GM19351 (cell line): ENCODE results near the gene MB21D2.
A peak's percentile ranks its signal among the peaks of the same experiment; 100 is the strongest.

Source experiments
- ATAC-seq: cut with Tn5 transposase; IDR thresholded peaks from one replicate; pipeline ENCODE4 v1.9.1; 2021; ENCODE audit warnings: mild to moderate bottlenecking, moderate library complexity; ENCODE audit not compliant: unreplicated experiment

The MB21D2 gene

DNA sequence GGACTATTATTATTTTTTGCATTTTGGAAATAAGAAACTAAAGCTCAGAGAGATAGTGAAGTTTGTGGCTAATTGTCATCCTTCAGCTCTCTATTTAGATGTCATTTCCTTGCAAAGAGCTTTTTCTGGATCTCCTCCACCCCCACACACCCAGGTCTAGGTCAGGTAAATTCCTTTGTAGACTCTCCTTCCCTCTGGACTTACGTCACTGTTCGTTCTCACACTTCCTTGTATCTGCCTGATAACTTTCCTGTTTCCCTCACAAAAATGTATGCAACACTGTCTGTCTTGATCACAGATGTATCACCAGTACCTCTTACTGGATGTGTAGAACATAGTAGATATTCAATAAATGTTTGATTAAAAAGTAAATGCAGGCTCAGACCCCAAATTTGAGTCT, 6.1 kb upstream of the MB21D2 start:
- ATAC-seq = no peak

DNA sequence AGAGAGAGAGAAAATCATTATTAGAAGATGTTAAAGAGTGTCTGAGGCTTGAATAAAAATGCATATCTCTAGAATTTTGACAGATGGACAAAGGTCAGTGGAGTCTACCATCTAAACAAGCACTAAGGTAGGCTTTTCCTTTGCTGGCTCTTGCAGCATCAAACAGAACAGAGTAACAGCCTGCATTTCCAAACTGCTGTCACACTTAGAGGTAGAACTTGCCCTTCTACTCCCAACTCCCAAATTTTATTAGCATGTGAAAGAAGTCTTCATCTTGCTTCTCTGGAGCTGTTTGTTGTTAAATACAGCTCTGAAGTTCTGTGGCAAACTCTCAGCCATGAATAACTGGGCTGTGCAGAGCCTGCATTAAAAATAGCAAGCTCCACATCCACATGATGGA, 4.1 kb upstream of the MB21D2 start:
- ATAC-seq = no peak

DNA sequence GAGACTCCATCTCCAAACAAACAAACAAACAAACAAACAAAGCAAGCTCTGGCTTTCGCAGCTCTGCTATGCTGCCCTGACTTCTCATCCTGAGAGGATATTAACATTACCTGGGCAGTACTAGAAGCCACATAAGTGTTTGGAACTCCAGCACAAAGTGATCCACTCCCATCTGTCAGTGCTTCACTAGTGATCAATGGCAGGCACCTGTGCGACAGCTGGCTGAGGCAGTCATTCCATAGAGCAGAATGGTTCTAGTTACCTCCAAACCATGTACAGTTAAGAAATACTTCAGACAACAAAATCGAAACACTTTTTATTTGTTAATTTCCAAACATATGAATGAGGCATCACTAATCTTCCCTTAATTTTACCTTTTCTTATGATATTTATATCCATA, 2.8 kb upstream of the MB21D2 start:
- ATAC-seq = no peak

DNA sequence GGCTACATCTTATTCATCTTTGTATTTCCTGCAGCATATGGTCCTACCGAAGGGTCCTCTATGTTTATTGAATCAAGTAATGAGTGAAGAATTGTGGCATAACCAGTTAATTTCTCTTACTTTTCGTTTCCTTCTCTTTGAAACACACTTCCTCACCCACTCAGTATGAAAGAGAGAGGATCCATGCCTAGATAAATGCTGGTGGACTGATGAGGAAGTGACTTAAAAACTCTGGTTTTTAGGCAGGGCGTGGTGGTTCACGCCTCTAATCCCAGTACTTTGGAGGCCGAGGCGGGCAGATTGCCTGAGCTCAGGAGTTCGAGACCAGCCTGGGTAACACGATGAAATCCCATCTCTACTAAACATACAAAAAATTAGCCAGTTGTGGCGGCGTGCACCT, 2.2 kb upstream of the MB21D2 start:
- no peak for ATAC-seq

DNA sequence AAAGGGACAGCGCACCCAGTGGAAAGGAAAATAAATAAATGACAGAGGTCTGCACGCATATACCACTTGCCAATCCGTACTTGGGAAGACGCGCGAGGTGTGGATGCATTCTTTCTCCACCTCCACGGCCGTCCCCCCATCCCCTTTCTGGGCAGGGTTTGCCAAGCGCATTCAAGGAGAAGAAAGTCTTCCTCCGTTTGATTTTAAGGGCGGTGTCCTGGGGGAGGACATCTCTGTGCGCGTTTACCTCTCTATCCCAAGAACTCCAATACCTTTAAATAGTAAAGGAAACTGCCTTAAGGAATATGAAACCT, 576 bp upstream of the MB21D2 start:
- ATAC-seq = no peak

DNA sequence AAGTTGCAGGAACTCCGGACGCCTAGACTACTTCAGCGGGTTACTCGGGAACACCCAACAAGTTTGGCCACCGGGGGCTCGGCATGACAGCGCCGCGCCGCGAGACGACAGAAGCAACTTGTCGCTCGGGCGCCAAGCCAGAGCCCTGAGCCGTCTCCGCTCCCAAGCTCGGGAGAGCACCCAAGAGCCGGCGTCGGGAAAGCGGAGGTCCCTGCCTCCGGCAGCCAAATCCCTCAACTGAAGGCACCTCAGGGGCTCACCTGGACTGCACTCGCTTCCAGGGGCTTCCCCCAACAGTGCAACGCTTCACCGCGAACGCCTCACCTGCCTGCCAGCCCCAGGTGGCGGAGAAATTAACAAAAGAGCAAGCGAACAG, 640 bp downstream of the MB21D2 start:
- peak; percentile 26 for ATAC-seq

DNA sequence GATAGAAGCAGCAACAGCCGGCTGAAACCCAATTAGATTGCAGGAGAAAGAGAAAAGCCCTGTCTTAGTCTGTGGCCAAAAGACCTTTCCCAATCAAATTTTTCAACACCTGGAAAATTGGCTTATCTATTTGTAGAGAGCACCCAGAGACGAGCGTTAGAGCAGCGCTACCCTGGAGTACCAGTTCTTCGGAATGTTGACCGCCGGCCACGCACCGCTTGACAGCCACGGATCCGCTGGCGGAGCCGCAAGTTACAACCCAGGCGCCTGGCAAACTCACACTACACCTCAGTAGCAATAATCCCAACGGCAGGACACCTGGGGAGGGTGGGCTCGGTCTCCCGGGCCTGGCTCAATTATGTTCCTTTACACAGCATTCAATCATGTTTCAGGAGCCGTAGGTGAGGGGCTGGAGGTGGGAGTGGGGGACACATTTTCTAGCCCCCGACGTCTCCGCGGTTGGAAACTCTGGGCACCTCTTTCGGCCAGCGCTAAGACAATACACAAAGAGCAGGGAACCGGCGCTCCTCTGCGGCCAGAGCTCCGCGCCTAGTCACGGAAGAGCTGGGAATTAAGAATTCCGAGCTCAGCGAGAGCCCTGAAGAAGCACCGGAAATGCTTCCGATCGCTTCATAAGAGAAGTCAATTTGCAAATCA, 1.2 kb downstream of the MB21D2 start:
- no peak for ATAC-seq

DNA sequence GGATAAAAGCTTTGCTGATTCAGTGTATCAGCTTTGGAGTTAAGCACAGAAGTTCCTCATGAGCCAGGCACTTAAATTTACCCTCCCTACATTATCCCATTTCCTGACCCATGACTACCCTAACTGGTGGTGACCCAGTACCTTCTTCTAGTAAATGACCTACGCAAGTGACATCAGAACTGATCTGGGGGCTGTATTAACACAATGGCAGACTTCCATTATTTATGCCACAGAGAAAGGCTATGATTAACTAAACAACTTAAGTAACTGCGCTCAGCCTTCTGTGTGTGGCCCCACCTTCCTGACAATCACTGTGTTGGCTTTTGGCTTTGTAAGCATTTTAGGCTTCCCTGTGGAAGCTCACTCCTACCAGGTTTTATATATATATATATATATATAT, 1.9 kb downstream of the MB21D2 start:
- ATAC-seq = no peak

DNA sequence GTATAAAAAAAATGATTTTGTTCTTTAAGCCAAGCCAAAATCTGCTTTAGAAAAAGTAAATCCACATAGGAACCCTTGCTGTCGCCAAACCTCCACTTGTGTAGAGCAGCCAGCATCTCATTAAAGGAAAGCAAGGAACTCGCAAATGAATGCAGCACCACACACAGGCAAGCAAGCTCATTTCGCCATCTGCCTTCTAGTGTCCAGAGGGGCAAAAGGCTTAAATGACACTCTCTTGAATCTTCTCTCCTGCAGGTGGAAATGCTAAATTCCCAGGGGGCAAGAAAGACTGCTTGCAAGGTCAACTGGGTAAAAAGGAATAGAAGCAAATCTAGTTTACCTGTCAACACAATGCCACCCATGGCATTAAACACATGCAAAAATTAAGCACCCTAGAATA, 2.4 kb downstream of the MB21D2 start:
- ATAC-seq = peak; percentile 27

DNA sequence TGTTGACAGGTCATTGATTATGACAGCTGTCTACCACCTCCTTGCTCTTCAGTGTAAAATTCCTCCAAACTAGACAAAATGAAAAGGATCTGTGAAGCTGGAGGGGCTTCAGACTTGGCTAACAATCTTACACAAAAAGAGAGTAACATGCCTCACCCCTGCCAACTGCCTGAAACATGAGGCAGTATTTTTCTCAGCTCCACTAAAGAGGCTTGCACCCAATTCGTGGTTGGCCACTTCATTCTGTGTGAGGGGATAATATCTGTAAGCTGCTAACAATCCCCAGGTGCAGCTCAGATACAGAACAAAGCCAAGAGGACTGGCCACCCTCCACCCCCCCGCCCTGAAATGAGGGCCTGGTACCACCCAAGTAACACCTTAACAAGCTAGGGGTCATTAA, 2.8 kb downstream of the MB21D2 start:
- ATAC-seq = no peak

DNA sequence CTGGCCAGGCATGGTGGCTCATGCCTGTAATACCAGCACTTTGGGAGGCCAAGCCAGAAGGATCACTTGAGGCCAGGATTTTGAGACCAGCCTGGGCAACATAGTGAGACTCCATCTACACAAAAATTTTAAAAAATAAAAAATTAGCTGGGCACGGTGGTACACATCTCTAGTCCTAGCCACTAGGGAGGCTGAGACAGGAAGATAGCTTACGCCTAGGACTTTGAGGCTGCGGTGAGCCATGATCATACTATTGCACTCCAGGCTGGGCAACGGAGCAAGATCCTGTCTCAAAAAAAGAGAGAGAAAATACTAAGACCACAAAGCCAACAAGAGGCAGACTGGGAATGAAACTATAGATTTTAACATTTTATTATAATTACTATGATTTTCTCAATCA, 4.1 kb downstream of the MB21D2 start:
- ATAC-seq = no peak

DNA sequence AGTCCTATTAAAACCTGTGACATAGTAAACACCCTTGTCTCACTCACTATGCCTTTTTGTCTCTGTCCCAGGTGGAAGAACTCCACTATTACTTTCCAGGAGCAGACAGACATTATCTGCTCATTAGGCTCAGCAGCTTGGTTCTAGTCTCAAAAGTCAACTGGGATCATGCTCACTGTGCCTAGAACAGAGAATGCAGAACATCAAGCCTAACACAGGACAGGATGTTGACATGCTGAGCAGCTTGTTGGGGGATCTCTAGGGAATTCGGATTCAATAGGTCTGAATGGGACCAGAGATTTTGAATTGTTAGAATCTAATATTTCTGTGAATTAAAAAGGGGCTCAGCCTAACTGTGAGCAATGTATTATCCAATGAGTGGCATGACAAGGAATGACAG, 6.4 kb downstream of the MB21D2 start:
- ATAC-seq = no peak

DNA sequence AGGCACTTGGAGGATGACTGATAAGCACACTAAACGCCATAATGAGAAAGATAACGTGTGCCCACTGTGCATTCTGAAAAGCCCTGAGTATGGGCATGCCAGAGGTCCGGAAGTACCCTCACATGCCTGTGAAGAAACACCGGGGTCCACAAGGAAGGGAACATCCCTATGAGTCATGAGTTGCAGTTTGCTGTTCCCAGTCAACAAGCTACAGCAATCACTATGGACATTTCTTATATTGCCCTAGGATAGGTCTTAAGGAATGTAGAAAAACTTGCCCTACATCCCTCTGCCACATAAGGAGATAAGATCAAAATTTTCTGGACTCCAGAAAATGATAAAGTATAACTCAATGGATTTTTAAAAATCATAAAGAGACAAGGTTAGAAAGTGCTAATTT, 9.9 kb downstream of the MB21D2 start:
- no peak for ATAC-seq

DNA sequence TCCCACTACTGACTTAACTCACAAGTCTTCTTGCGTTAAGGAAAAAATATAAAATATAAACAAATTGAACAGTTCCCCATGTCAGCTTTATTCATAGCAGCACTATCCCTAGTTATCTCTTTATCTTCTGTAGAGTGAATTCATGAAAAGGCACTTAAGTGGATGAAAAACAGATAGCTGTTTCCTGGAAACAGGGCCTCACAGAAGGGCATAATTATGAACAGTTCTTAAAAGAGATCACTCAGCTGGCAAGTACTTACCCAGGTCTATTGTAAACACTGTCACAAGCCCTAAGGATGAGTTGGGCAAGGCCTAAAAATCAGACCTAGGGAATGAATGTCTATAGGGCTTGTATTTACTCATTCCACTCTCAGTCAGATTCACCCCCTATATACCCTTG, 10.7 kb downstream of the MB21D2 start:
- no peak for ATAC-seq

DNA sequence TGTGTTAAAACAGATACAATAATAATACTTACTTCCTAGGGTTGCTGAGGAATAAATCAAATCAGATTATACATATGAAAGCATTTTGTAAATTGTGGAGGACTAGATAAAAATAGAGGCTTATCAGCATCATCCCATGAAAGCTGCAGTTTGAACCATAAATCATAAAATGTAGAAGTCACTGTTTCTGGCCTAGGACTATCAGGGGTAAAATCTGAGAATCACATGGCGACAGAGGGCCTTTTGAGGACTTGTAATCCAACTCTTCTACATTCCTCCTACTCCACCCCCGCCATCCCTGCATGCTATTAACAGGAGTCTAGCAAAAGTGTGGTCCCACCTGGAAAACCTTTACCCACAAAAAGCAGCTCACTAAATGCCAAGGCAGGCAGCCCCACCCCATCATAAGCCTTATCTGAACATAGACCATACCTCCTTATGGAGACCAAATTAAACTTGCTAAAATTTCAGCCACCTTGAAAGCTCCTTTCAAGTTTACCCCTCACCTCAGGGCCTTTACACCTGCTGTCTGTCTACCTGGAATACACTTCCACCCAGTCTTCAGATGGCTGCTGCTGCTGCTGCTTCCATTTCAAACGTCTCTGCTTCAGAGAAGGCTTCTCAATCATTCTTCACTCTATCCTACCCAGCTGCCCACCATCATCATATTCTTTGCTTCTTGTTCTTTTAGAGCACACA, 11.5 kb downstream of the MB21D2 start:
- ATAC-seq = no peak

DNA sequence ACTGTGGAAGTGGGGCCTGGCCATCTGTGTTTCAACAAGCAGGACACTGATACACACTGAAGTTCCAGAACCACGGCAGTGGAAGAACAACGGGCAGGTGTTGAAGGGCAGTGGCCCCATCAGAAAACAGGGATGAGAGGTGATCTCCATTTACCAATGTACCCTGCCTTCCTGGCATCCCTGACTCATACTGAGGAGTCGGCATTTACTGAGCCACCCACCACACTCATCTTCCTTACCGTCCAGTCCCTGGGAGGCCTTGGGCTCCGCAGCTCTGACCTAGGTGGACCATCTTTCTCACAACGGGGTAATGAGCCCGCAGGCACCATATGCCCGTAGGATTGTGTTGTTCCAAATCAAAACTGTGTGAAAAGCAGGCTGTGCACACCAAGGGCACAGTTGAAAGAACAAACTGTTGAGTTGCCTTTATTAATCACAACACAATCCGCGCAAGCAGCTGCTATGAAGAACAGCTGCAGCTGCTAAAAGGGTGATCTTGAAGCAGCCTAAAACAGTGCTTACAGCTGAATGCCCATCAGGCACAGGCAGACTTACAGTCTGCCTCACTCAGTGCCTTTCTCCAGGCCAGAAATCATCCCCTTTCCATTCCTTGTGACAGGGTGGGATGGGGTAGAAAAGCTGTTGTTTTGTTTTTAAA, 12.9 kb downstream of the MB21D2 start:
- ATAC-seq = no peak

DNA sequence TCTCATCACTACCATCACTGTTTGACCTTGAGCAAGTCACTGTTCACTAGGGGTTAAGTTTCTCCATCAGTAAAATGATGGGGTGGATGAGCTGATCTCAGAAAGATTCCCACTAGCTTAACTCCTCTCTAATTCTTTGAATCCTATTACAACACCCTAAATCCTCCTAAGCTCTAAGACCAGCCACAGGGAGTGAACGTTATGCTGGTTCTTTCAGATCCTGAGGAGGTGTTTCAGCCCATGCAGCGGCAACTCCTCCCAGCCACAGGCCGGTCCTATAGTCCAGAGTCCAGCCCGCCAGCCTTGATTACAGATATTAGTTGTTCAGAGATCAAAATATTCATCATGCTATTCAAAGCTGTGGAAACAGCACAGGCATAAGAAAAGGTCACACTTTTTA, 15.1 kb downstream of the MB21D2 start:
- ATAC-seq = no peak

DNA sequence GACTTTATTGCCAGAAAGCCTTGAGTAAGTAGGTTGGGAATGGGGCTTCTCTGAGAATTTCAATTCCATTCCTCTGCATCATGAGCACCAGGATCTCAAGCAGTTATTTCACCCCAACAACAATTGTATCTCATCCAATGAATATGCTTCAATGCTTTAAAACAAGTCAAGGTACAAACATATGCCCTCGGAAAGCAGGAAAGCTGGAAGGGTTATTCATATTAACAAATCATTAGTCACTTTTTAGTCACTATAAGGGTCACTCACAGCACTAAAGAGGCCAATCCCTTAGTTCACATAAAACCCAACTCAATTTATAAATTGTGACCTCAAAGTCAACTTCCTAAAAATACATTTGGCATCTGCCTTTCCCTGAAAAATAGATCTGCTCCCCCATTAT, 16.2 kb downstream of the MB21D2 start:
- ATAC-seq = no peak

DNA sequence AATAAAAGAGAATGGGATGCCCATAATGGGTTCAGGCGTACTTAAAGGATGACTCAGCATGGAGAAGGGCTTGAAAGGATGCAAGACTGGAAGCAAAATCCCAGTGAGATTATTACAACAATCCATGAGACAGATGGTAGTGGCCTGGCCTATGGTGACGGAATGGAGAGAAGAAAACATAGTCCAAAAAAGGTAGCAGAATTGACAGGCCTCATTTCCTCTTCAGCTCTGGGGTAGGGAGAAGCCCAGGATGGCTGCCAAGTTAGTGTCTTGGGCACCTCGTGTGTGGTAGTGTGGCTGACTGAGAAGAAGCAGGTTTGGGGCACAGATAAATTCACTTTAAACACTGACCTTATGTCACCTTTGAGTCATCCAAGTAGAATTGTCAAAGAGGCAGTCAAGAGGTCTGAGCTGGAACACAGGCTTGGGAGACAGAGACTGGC, 18.1 kb downstream of the MB21D2 start:
- ATAC-seq = no peak

DNA sequence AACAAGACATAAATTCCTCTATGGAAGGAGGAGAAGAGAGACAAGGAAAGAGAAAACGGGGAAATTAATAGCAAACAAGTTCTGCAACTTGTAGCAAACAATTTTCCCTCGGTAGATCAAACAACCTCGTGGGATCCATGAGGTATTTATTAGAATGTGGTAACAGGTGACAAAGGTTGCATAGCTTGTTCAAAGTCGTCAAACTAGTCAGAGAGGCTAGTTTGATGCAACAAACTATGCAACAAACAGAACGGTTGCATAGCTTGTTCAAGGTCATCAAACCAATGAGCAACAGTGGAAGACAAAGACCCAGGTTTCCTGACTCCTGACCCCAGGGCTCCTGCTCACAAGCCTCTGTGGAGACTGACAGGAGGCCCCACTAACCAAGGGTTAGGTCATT, 20.7 kb downstream of the MB21D2 start:
- no peak for ATAC-seq

DNA sequence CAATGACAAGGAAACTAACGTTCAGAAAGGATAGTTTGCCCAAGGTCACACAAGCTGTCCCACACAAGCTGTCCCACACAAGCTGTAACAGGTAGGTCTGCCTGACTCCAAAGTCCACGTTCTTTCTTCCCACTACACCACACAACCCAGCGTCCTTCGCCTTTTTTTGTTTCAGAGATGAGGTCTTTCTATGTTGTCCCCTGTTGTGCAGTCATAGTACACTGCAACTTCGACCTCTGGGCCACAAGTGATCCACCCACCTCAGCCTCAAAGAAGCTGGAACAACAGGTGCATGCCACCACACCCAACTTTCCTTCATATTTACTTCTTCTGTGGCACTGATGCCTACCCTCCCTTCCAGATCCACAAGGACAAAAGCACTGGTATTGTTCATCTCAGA, 21.4 kb downstream of the MB21D2 start:
- no peak for ATAC-seq

DNA sequence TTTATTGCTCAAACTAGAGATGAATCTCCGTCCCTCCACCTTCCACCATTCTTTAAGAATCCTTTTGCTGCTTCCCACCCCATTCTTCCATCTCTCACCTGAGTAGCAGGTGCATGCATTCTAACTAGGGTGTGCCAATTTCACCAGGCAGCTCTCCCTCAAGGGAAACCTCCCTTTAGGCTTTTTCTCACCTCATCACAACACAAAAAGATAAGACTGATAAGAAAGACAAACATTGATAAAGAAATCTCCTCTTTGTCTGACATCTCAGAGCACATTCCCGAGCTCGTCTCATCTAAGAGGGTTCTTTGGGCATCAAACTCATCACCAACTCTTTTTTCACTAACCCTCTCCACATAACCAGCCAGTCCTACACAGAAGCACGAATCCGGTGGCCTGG, 23.0 kb downstream of the MB21D2 start:
- no peak for ATAC-seq
